Dermis microvascular lymphatic vessel endothelial cell (primary cell): Measurements from ENCODE around the gene PDZRN3. TPM values are rescaled to one million over a fixed set of nuclear protein-coding genes. Genes with fewer than 3 reads are reported as not detected.

Source experiments
- DNase-seq, 2 donors: peaks; one replicate each; pipeline versions ENCODE4 v3.0.0 to v3.0.0-alpha.2; 2010; ENCODE audit warnings: low read depth in 2 of 2
- total RNA-seq: library from RNA; depleted of rRNA; stranded (reverse); fragments of >200 nt; gene quantifications from 2 replicates; pipeline ENCODE4 v1.2.1, GENCODE V29; 2014

Gene PDZRN3
- total RNA-seq, 1 donor from 2014 or later = under 0.01 TPM

DNA sequence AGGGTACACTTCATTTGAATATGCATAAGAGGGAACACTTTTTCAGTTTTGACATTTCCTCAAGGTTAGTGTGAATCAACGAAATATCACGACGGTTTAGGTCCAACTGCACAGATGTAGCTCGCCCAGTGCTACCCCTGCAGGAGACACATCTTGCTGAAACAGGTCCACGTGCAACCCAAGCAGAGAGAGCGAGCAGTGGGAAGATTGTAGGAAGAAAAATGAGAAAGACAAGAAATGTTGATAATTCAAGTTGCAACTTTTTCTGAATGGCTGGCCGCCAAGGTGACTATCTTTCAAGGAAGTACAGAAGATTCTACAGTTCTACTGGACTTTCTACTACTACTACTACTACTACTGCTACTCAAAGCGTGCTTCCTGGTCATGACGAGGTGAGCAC is 231.7 kb downstream of the PDZRN3 start:
- no peak for DNase-seq

DNA sequence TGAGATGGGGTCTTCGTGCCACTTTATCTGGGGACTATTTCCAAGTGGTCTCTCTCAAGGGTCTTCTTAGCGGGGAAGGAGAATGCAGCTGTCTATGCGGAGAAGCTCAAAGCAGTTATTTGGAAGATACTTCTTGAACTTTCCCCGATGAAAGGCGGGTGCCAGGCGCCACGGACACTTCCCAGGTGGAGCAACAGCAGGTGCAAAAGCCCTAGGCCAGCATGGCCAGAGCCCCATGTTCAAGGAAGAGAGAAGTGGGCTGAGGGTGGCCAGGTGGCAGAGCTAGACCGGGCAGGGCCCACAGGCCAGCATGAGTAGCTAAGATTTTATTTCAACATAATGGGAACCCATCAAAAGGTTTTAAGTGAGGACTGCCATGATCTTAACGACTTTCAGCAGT is 232.8 kb downstream of the PDZRN3 start:
- DNase-seq = no peak

DNA sequence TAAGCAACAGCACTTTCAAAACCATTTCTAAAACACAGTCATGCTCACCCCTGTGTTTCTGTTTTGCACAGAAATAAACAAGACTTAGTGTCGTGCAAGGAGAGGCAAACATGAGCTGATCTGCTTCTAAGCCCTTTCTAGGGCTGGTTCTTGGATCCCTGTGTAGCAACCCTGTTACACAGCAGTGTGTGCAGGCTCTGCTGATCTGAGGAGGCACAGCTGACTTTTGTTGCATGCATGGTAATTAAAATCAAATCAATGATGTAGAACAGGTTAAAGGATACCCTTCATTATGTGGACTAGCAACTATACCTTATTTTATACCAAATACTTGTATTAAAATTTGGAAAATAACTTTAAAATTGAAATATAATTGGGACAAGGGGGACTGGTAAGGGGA is 234.8 kb downstream of the PDZRN3 start:
- no peak for DNase-seq

DNA sequence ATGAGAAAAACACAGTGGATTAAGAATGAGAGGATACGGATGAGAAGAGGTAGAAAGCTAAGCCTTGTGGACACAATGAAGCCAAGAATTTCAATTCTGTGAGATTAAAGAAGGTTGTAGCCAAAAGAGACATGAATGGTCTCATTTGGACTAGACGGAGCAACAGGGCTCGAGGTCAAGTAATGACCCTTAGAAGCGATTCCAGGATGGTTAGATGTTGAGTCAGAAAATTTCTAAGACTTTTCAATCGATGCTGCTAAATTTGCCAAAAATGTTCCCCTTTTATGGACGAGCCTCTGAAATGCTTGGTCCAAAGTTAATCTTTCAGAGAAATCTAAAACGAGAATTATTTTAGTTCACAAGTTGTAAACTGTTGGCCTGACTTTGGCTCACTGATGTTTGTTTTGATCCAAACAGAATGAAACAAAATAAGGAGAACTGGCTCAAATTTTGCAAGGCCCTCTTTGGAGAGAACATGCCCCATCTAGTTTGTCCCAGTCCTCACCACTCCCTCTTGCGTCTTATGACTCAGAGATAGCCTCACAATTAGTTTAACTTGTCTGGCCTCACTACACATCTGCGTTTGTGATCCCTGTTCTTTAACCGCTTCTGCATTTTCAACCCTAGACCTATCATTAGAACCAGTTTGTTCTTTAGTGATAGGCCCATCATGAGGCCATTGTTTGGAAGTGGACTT is 235.5 kb downstream of the PDZRN3 start:
- no peak for DNase-seq

DNA sequence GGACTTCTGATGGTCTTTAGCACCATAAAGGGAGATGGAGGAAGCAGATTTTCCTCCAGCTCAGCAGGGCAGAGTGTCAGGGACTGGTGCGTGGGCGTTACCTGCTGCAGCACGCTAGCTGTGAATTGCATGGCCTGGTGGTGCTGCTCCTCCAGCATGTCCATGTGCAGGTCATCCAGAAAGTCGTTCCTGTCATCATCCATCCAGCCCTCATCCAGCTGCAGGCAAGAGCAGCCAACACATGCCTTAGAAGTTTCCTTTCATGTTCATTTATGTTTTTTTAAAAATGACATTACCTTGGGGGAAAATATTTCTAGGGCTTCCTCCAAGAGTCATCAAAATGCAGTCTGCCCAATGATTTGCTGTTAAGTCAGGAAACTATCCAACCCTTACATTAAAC is 239.2 kb downstream of the PDZRN3 start:
- DNase-seq = no peak

DNA sequence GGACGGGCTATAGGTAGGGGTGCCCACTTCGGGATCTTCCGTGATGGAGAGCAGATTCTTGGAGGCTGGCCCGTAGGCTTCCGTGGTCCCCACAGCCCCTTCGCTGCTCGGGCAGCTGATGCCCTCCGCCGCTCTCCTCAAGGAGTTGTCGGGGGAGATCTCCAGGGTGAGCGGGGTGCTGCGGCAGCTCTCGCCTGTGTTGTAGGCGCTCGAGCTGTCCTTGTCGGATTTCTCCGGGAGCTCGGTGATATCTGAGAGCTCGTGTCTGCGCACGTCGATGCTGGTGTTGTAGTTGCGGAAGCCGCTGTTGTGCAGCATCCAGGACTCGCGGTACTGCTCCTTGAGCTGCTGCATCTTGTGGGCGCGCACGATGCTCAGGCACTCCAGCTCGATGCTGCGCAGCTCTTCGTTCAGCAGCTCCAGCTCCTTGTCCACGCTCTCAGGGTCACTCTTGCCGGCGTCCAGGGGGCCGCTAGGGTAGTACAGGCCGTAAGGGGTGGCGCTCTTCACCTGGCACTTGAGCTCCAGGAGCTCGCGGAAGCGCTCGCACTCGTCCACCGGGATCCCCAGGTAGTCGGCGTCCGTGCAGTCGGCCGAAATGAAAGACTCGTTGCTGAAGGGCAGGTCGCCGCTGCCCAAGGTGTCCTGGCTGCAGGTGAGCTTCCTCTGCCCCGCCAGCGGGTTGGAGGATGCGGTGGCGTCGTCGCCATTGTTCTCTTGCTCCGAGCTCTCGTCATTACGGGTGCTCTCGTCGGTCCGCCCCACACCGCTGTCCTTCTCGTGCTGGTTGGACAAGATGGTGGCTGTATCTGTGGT is 240.4 kb downstream of the PDZRN3 start:
- DNase-seq = no peak

- no peak for DNase-seq
Observed at GRCh38 chr3:73383470-73384049, 241.2 kb downstream of the PDZRN3 start.

GRCh38 chr3:73381551-73381950 is 243.2 kb downstream of the PDZRN3 start:
- no peak for DNase-seq

- DNase-seq = no peak
Observed at GRCh38 chr3:73380735-73381532, 243.8 kb downstream of the PDZRN3 start.

DNA sequence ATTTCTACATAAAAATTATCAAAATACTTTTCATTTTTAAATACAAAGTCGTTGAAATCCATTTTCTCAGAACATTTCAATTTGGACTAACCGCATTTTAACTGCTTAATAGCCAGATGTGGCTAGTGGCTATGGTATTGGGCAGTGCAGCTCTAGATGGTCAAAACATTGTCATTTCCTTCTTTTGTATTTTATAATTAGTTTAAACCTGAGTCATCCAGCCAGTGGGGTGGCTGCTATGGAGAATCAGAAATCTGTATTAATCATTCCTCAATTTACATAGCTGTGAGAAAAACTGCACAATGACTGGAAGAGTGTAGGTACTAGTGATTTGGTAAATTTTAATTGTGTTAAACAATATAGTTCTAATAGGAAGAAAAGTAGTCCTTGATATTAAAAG is 245.3 kb downstream of the PDZRN3 start:
- DNase-seq = peak in 1 of 2 donors; percentile 6

- DNase-seq = no peak
Observed at GRCh38 chr3:73378207-73378606, 246.5 kb downstream of the PDZRN3 start.

DNA sequence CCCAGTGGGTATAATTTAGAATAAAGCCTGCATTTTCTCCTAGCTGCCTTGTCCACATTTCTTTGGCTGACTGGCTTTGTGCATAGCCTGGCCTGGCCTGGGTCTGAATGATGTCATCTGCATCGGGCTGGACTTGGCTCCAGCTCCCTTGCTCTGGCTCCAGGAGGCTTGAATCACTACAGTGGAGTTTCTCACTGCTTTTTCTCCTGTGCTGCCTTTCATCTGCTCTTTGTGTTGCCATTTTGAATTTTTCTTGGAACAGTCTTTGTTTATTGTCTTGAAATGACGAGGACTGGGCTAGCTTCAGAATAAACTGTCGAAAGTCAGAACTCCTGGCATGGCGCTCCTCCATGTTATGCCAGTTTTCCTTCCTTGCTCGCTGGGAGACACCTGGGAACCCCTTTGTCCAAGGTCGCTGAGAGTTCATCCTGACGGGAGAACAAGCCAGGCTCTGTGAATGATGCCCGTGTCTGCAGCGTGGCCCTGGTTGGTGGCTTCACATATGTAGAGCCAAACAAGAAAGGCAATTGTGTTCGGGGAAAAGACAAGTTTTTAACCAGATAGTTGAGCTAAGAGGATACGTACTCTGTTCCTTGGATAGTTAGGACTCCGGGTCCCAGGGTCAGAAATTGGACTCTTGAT is 258.9 kb downstream of the PDZRN3 start:
- no peak for DNase-seq

DNA sequence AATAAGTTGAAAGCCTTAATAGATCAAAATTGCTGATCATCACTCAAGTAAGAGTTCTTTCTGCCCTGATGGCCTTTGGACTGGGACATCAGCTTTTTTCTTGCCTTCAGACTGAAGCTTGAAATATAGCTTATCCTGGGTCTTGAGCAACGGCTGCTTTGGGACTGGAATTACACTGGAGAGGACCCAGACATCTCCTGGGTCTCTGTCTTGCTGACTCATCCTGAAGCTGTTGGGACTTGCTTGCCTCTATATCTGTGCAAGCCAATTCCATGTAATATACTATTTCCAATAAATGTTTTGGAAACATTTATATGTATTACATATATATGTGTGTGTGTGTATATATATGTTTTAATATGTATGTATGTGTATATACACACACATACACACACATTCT is 260.2 kb downstream of the PDZRN3 start:
- no peak for DNase-seq

DNA sequence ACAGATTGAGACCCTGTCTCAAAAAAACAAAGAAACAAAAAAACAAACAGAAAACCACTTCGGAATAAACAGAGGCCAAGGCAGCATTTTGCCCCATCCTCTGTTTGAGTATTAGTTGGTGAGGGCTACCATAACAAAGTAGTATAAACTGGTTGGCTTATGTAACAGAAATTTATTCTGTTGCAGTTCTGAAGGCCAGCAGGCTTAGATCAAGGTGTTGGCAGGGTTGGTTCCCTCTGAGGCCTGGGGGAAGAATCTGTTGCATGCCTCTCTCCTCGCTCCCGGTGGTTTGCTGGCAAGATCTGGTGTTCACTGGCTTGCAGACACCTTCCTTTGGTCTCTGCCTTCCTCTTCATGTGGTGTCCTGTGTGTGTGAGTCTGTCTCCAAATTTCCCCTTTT is 261.6 kb downstream of the PDZRN3 start:
- no peak for DNase-seq

DNA sequence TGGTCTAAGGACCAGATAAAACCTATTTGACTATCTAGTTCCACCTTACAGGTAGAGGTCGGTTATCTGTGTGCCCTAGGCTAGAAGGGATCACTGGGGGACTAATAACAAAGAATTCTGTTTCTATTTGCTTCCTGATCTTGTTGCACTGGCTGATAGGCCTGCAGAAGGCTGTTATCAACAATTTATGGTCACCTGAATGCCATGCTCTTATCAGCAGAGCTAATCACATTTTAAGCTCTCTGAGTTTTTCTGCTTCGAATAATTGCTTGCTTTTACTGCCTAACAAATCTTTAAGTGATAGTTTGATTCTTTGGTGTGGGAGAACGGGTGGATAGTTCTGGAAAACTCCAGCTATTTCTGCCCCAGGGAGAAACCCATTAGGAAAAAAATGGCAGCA is 263.1 kb downstream of the PDZRN3 start:
- no peak for DNase-seq

- DNase-seq = no peak
Observed at GRCh38 chr3:73353649-73354217, 271.0 kb downstream of the PDZRN3 start.

DNA sequence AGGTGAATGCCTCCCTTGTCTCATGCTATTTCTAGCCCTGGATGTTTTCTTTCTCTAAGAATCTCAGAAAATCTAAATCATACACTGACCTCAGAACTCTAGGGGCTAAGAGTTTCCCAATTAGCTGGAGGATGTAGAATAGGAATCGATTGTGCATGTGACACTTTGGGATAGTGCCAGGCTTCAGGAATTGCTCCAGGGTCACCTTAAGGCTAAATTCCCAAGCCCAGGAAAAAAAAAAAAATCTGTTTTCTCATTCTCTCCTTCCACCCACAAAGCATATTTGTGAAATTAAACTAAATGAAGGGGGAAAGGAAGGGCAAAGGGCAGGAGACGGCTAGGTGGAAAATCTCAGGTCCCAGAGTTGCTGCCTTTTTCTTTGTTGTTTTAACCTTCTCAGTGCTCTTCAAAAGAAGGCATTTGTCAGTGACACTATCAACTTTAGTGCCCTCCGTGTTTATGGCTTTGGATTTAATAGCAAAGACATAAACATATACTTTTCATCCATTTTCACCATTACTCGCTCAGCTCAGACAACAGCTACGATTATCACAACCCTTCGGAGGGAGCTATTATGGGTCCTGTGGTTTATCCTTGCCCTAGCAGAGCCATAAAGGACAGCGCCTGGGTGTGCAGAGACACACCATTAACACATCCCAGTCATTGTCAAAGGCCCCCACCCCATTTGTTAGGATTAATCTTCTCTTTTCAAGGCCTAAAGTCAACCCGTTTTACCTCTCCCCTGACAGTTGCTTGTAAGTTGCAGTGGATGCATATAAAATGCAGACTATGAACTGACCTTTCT is 271.7 kb downstream of the PDZRN3 start:
- DNase-seq = no peak

- no peak for DNase-seq
Observed at GRCh38 chr3:73351423-73352071, 273.2 kb downstream of the PDZRN3 start.

GRCh38 chr3:73350996-73351395 is 273.7 kb downstream of the PDZRN3 start:
- DNase-seq = no peak

- no peak for DNase-seq
Observed at GRCh38 chr3:73349657-73350056, 275.1 kb downstream of the PDZRN3 start.
